ENCODE measurements around the gene SPIC.

- TF ChIP-seq ARNTL (CRISPR knock-in tag; IDR thresholded peaks at IDR 0.05; ENCODE audit: borderline replicate concordance, low read depth): no peak
- no peak for TF ChIP-seq ZNF70 (CRISPR knock-in tag; IDR thresholded peaks at IDR 0.05)
- TF ChIP-seq ZFP3 (CRISPR knock-in tag; IDR thresholded peaks at IDR 0.05): no peak
- no peak for TF ChIP-seq PPARA (CRISPR knock-in tag; IDR thresholded peaks at IDR 0.05; ENCODE audit: borderline replicate concordance)
- no peak for TF ChIP-seq RARB (CRISPR knock-in tag; IDR thresholded peaks at IDR 0.05)
- no peak for TF ChIP-seq TSHZ2 (CRISPR knock-in tag; IDR thresholded peaks at IDR 0.05)
- TF ChIP-seq BACH2 (CRISPR knock-in tag; IDR thresholded peaks at IDR 0.05; ENCODE audit: borderline replicate concordance): no peak
- no peak for TF ChIP-seq ZNF8 (CRISPR knock-in tag; IDR thresholded peaks at IDR 0.05)
- no peak for TF ChIP-seq CSDC2 (CRISPR knock-in tag; IDR thresholded peaks at IDR 0.05)
- TF ChIP-seq PATZ1 (CRISPR knock-in tag; IDR thresholded peaks at IDR 0.05; ENCODE audit: borderline replicate concordance): no peak
- TF ChIP-seq ZFP30 (CRISPR knock-in tag; IDR thresholded peaks at IDR 0.05): no peak
- no peak for TF ChIP-seq TOX (CRISPR knock-in tag; IDR thresholded peaks at IDR 0.05; ENCODE audit: borderline replicate concordance)
- TF ChIP-seq TCF4 (CRISPR knock-in tag; IDR thresholded peaks at IDR 0.05; ENCODE audit: borderline replicate concordance): no peak
- no peak for TF ChIP-seq GLIS3 (CRISPR knock-in tag; IDR thresholded peaks at IDR 0.05)
Observed at GRCh38 chr12:101521136-101521535, 46.0 kb downstream of the SPIC start.

Data from SK-N-SH treated with all-trans-retinoic acid at 6 μM for 48 hours (cell line).